CD4-positive, CD25-positive, alpha-beta regulatory T cell (primary cell): ENCODE results near the gene ZNF468. TPM values are rescaled to one million over a fixed set of nuclear protein-coding genes. Genes with fewer than 3 reads are reported as not detected.

Experiments used
- polyA plus RNA-seq, 4 donors: library from polyadenylated mRNA; unstranded; fragments of 300-500 nt; fragmentation: Illumina TruSeq; gene quantifications; one replicate each; pipeline ENCODE4 v1.2.3, GENCODE V29; 2021
- total RNA-seq: library from RNA; stranded (reverse); gene quantifications from one replicate; pipeline ENCODE4 v1.2.3, GENCODE V29; 2022

The ZNF468 gene
- total and polyA plus RNA-seq, 5 donors from 2014 or later, result 14.9 to 26.5 (median 18.0) TPM

Other genes with a start within 250 kb of the ZNF468 start
- 63.7 TPM for gene ZNF83, start 219.3 kb downstream of the ZNF468 start, total RNA-seq
- gene ZNF83, start 219.3 kb downstream of the ZNF468 start, polyA plus RNA-seq, result 10 to 100 TPM in 2 of 4 donors, 1 to 10 TPM in 2; 8.3 to 13.9 (median 11.3) TPM
- gene ZNF611, start 122.6 kb downstream of the ZNF468 start, total RNA-seq, result 26.9 TPM
- 10 to 100 TPM; 19.0 to 34.1 (median 24.2) TPM for gene ZNF611, start 122.6 kb downstream of the ZNF468 start, polyA plus RNA-seq
- gene ZNF600, start 70.8 kb downstream of the ZNF468 start, total RNA-seq, result 22.3 TPM
- 10 to 100 TPM in 2 of 4 donors, 1 to 10 TPM in 2; 4.3 to 20.8 (median 14.3) TPM for gene ZNF600, start 70.8 kb downstream of the ZNF468 start, polyA plus RNA-seq
- gene ZNF28, start 36.0 kb downstream of the ZNF468 start, total RNA-seq, result 6.6 TPM
- gene ZNF28, start 36.0 kb downstream of the ZNF468 start, polyA plus RNA-seq, result 10 to 100 TPM; 17.7 to 31.8 (median 21.5) TPM
- 5.6 TPM for gene ZNF320, start 40.0 kb upstream of the ZNF468 start, total RNA-seq
- 1 to 10 TPM; 1.3 to 5.4 (median 1.8) TPM for gene ZNF320, start 40.0 kb upstream of the ZNF468 start, polyA plus RNA-seq
- 5.0 TPM for gene ZNF888, start 65.8 kb upstream of the ZNF468 start, total RNA-seq
- gene ZNF888, start 65.8 kb upstream of the ZNF468 start, polyA plus RNA-seq, result 1 to 10 TPM; 1.7 to 2.8 (median 2.3) TPM
- gene ZNF816, start 105.3 kb upstream of the ZNF468 start, total RNA-seq, result 5.1 TPM
- 10 to 100 TPM; 10.6 to 25.1 (median 18.7) TPM for gene ZNF816, start 105.3 kb upstream of the ZNF468 start, polyA plus RNA-seq
- gene ERVV-1, start 156.3 kb upstream of the ZNF468 start, total RNA-seq, result not detected
- gene ERVV-1, start 156.3 kb upstream of the ZNF468 start, polyA plus RNA-seq, result not detected
- not detected for gene ERVV-2, start 187.1 kb upstream of the ZNF468 start, total RNA-seq
- gene ERVV-2, start 187.1 kb upstream of the ZNF468 start, polyA plus RNA-seq, result not detected
- 47.1 TPM for gene ZNF160, start 245.8 kb upstream of the ZNF468 start, total RNA-seq
- 10 to 100 TPM; 19.5 to 25.8 (median 23.3) TPM for gene ZNF160, start 245.8 kb upstream of the ZNF468 start, polyA plus RNA-seq